Stimulated activated CD4-positive, alpha-beta T cell treated with anti-CD3 and anti-CD28 coated beads, Interleukin-15, amount 100 ng/mL, for 1 hour (primary cell): ENCODE data around the gene KCNH8.

Source experiments
- DNase-seq, 2 donors: peaks; one replicate each; pipeline ENCODE4 v3.0.0-alpha.2; 2020; ENCODE audit warnings: low read depth in 1 of 2, low spot score in 1 of 2

Gene KCNH8

GRCh38 chr3:19250959-19251610 lies 102.8 kb downstream of the KCNH8 start:
- no peak for DNase-seq

GRCh38 chr3:19254189-19254588 lies 105.9 kb downstream of the KCNH8 start:
- DNase-seq: no peak

- DNase-seq: no peak
Measured at GRCh38 chr3:19254784-19255338, 106.6 kb downstream of the KCNH8 start.

- no peak for DNase-seq
Measured at GRCh38 chr3:19256313-19256712, 108.0 kb downstream of the KCNH8 start.

GRCh38 chr3:19263606-19264005 lies 115.3 kb downstream of the KCNH8 start:
- no peak for DNase-seq

GRCh38 chr3:19264424-19264823 lies 116.1 kb downstream of the KCNH8 start:
- DNase-seq: no peak

- DNase-seq: no peak
Measured at GRCh38 chr3:19267040-19267439, 118.7 kb downstream of the KCNH8 start.

- DNase-seq: no peak
Measured at GRCh38 chr3:19270481-19270880, 122.2 kb downstream of the KCNH8 start.

GRCh38 chr3:19272296-19272695 lies 124.0 kb downstream of the KCNH8 start:
- no peak for DNase-seq

GRCh38 chr3:19273091-19273490 lies 124.8 kb downstream of the KCNH8 start:
- no peak for DNase-seq

GRCh38 chr3:19274576-19274975 lies 126.3 kb downstream of the KCNH8 start:
- DNase-seq: no peak

GRCh38 chr3:19284974-19285373 lies 136.7 kb downstream of the KCNH8 start:
- no peak for DNase-seq

- no peak for DNase-seq
Measured at GRCh38 chr3:19293295-19293694, 145.0 kb downstream of the KCNH8 start.

GRCh38 chr3:19295208-19295607 lies 146.9 kb downstream of the KCNH8 start:
- no peak for DNase-seq

GRCh38 chr3:19331931-19332330 lies 183.6 kb downstream of the KCNH8 start:
- no peak for DNase-seq

GRCh38 chr3:19334120-19334519 lies 185.8 kb downstream of the KCNH8 start:
- no peak for DNase-seq

GRCh38 chr3:19338769-19339168 lies 190.5 kb downstream of the KCNH8 start:
- DNase-seq: no peak

GRCh38 chr3:19342389-19342788 lies 194.1 kb downstream of the KCNH8 start:
- no peak for DNase-seq

- no peak for DNase-seq
Measured at GRCh38 chr3:19346759-19347158, 198.4 kb downstream of the KCNH8 start.

- no peak for DNase-seq
Measured at GRCh38 chr3:19347671-19348070, 199.4 kb downstream of the KCNH8 start.

- DNase-seq: no peak
Measured at GRCh38 chr3:19348500-19348899, 200.2 kb downstream of the KCNH8 start.

GRCh38 chr3:19348941-19349564 lies 200.7 kb downstream of the KCNH8 start:
- no peak for DNase-seq

- no peak for DNase-seq
Measured at GRCh38 chr3:19357947-19358346, 209.6 kb downstream of the KCNH8 start.
